Natural killer cell (primary cell): ENCODE results near the gene ANKRD31. TPM values are rescaled to one million over a fixed set of nuclear protein-coding genes. Genes with fewer than 3 reads are reported as not detected.
"Not testable (repeated sequence)": the region's sequence is repeated elsewhere in the genome, so short reads cannot be mapped to it uniquely, and the experiment has no call there.

Source experiments
- ATAC-seq, 3 donors: fragments of 150-1000 bp in 2 of 3; fragments of 200-7000 bp in 1 of 3; cut with Tn5 transposase; 1 replicate in 1 of 3; 2 replicates in 2 of 3; pipeline ENCODE4 v1.10.0; 2021; ENCODE audit warnings: mild to moderate bottlenecking in 2 of 3, moderate library complexity in 2 of 3
- DNase-seq, 2 donors: peaks; one replicate each; pipeline versions ENCODE4 v3.0.0 to v3.0.0-alpha.2; 2013 to 2021; ENCODE audit warnings: mixed read lengths in 1 of 2
- H3K27ac ChIP-seq: one replicate; pipeline ENCODE4 v1.5.1; 2013; ENCODE audit warnings: mild to moderate bottlenecking, low read length
- H3K27me3 ChIP-seq: one replicate; pipeline ENCODE4 v1.6.1; 2013; ENCODE audit warnings: low read length; ENCODE audit not compliant: control insufficient read depth, insufficient read depth
- H3K36me3 ChIP-seq: one replicate; pipeline ENCODE4 v1.6.1; 2013; ENCODE audit warnings: low read length; ENCODE audit not compliant: control insufficient read depth, insufficient read depth
- H3K4me1 ChIP-seq: one replicate; pipeline ENCODE4 v1.6.1; 2013; ENCODE audit warnings: low read length; ENCODE audit not compliant: control insufficient read depth, insufficient read depth
- H3K4me3 ChIP-seq: one replicate; pipeline ENCODE4 v1.5.1; 2013; ENCODE audit warnings: low read length
- H3K9me3 ChIP-seq: one replicate; pipeline ENCODE4 v1.6.1; 2013; ENCODE audit warnings: low read length; ENCODE audit not compliant: control insufficient read depth, insufficient read depth
- H3K27ac Mint-ChIP-seq, 2 donors: one replicate each; pipeline ENCODE4 v1.8.0; 2022; ENCODE audit warnings: mild to moderate bottlenecking in 2 of 2, mixed read lengths in 2 of 2, moderate library complexity in 1 of 2
- H3K27me3 Mint-ChIP-seq, 2 donors: one replicate each; pipeline ENCODE4 v1.8.0; 2022; ENCODE audit warnings: low read depth in 2 of 2, mixed read lengths in 2 of 2
- H3K36me3 Mint-ChIP-seq: one replicate; pipeline ENCODE4 v1.8.0; 2022; ENCODE audit warnings: mixed read lengths
- H3K4me1 Mint-ChIP-seq, 2 donors: one replicate each; pipeline ENCODE4 v1.8.0; 2022; ENCODE audit warnings: mixed read lengths in 2 of 2
- H3K4me3 Mint-ChIP-seq: one replicate; pipeline ENCODE4 v1.8.0; 2022; ENCODE audit warnings: mild to moderate bottlenecking, moderate library complexity, mixed read lengths
- H3K9me3 Mint-ChIP-seq, 2 donors: one replicate each; pipeline ENCODE4 v1.8.0; 2022; ENCODE audit warnings: mixed read lengths in 2 of 2
- WGBS: methylation state at CpG from one replicate; pipeline ENCODE4 v1.1.7; 2013; ENCODE audit warnings: missing lambda C conversion rate; ENCODE audit not compliant: insufficient coverage; 5-methylcytosine and 5-hydroxymethylcytosine counted together
- intact Hi-C: fragments of 100-400 bp; cut with micrococcal nuclease; formaldehyde crosslinking; loops from one replicate; pipeline ENCODE4 v1.14.2; 2022
- total RNA-seq, 4 donors: library from RNA; stranded (reverse); fragments of 120-200 nt in 1 of 4; gene quantifications; one replicate each; pipeline versions ENCODE4 v1.2.3 to v1.2.4, GENCODE V29; 2013 to 2022
- TF ChIP-seq, protein P1 (sequence below): fragments of 200-600 bp; IDR thresholded peaks from one replicate; pipeline ENCODE4 v1.8.0; 2022; ENCODE audit warnings: antibody characterized with exemption

Gene ANKRD31
- total RNA-seq, 3 donors from 2014 or later (not counting 1 experiment from before 2014, with no cell fraction given) = 0.09 to 0.15 (median 0.12) TPM

DNA sequence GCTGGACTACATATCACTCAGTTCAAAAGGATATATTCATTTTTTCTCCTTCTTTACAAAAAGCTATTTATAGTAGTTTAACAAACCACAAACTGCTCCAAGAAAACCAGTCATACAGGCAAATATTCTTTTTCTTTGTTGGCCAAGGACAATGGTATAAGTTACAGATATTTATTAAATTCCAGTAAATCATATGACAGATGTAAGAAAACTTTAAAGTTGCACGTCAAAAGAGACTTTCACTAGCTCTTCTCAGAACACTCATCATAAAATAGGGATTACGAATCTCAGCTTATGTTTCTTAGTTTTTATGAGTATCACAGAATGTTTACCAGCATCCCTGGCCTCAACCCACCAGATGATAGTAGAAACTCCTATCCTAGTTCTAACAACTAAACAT, 67.2 kb downstream of the ANKRD31 start:
- DNase-seq (no peak), ATAC-seq (no peak)
- TF ChIP-seq, protein P1, sequence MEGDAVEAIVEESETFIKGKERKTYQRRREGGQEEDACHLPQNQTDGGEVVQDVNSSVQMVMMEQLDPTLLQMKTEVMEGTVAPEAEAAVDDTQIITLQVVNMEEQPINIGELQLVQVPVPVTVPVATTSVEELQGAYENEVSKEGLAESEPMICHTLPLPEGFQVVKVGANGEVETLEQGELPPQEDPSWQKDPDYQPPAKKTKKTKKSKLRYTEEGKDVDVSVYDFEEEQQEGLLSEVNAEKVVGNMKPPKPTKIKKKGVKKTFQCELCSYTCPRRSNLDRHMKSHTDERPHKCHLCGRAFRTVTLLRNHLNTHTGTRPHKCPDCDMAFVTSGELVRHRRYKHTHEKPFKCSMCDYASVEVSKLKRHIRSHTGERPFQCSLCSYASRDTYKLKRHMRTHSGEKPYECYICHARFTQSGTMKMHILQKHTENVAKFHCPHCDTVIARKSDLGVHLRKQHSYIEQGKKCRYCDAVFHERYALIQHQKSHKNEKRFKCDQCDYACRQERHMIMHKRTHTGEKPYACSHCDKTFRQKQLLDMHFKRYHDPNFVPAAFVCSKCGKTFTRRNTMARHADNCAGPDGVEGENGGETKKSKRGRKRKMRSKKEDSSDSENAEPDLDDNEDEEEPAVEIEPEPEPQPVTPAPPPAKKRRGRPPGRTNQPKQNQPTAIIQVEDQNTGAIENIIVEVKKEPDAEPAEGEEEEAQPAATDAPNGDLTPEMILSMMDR = no peak
- no peak overlapping the region for H3K4me3 ChIP-seq
- Mint-ChIP-seq H3K36me3 (no peaks in the 10 kb centered on the region), H3K27me3 (peaks cover 4 to 7% of the 10 kb centered on the region in 2 donors), H3K4me1 (no peaks in the 10 kb centered on the region), H3K4me3 (no peak overlapping the region), H3K27ac (no peak overlapping the region), H3K9me3 (peaks cover 0 to 5% of the 10 kb centered on the region in 2 donors)
- H3K27ac ChIP-seq = no peak overlapping the region
- no peaks in the 10 kb centered on the region for H3K4me1 ChIP-seq
- no peaks in the 10 kb centered on the region for H3K9me3 ChIP-seq
- no peaks in the 10 kb centered on the region for H3K36me3 ChIP-seq
- WGBS = 100% methylated on average over 1 of the region's 2 CpGs
- peaks cover 2% of the 10 kb centered on the region for H3K27me3 ChIP-seq
- intact Hi-C loops = no loop called here

DNA sequence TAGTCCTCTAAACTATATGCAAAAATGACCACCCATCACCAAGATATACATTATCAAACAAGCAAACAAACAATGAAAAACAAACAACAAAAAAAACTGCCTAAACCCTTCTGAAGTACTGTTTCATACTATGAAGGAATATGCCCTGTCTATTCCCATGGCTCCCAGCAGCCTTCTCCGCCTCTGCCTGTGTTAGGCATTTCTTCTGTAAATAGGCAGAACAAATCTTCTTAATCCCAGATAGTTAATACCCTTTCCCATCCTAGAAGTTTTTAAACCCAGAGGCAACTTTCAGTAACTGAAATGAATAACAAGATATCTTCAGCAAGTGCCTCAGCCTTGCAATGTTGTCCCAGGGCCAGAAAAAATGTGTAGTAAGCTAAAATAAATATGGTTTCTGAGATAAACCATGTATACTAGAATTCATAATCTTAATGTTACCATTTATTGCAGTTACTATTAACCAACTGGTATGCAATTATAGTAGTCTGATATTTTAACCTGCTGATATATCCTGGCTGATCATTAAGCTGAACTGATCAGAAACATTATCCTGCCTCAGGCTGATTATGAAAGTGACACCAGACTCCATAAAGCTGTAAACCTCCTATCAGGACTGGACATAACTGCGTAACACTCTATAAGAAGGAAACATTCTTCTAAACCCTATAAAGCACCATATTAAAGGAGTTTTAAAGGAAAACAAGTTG, 68.5 kb downstream of the ANKRD31 start:
- intact Hi-C loops = no loop called here
- Mint-ChIP-seq H3K4me3 (no peak overlapping the region), H3K4me1 (no peaks in the 10 kb centered on the region), H3K9me3 (no peaks in the 10 kb centered on the region), H3K27ac (no peak overlapping the region), H3K27me3 (peaks cover 4 to 7% of the 10 kb centered on the region in 2 donors), H3K36me3 (no peaks in the 10 kb centered on the region)
- no peak for DNase-seq
- TF ChIP-seq, protein P1 = no peak
- Histone ChIP-seq H3K36me3 (no peaks in the 10 kb centered on the region), H3K27ac (no peak overlapping the region), H3K4me3 (no peak overlapping the region), H3K4me1 (no peaks in the 10 kb centered on the region), H3K9me3 (no peaks in the 10 kb centered on the region), H3K27me3 (peaks cover 2% of the 10 kb centered on the region)
- 93% methylated on average over 1 of the region's 2 CpGs for WGBS
- no peak for ATAC-seq

DNA sequence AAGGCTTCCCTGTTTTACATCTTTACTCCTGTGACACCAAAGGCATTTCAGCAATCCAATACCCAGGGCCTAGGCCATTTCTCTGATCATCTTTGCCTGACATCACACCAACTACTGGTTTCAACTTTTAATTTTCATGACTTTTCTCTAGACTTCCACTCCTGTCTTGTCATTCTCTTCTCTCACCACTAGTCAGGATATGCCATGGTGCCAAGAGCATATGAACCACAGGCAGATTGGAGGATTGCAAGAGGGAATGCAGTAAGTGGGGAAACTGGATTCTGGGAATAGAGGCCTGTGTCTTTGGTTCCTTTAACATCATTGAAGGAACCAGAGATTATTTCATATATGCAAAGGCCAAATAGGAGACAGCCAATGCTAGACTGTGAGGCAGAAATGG, 69.3 kb downstream of the ANKRD31 start:
- H3K27ac Mint-ChIP-seq = no peak overlapping the region
- Histone ChIP-seq H3K9me3 (no peaks in the 10 kb centered on the region), H3K36me3 (no peaks in the 10 kb centered on the region), H3K27ac (no peak overlapping the region), H3K4me3 (no peak overlapping the region), H3K4me1 (no peaks in the 10 kb centered on the region), H3K27me3 (peaks cover 2% of the 10 kb centered on the region)
- ATAC-seq = no peak
- no peaks in the 10 kb centered on the region for H3K9me3 Mint-ChIP-seq
- H3K36me3 Mint-ChIP-seq = no peaks in the 10 kb centered on the region
- H3K4me1 Mint-ChIP-seq = no peaks in the 10 kb centered on the region
- intact Hi-C loops = no loop called here
- H3K27me3 Mint-ChIP-seq = peaks cover 4 to 7% of the 10 kb centered on the region in 2 donors
- no peak overlapping the region for H3K4me3 Mint-ChIP-seq
- TF ChIP-seq, protein P1 = no peak
- DNase-seq = peak in 1 of 2 donors; percentile 6

DNA sequence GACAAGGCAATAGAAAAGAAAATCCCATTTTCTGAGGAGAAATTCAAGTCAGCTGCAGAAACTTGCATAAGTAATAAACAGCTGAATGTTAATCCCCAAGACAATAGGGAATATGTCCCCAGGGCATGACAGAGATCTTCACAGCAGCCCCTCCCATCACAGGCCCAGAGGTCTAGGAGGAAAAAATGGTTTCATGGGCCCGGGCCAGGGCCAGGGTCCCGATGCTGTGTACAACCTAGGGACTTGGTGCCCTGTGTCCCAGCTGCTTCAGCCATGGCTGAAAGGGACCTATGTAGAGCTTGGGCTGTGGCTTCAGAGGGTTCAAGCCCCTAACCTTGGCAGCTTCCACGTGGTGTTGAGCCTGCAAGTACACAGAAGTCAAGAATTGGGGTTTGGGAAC, 75.2 kb downstream of the ANKRD31 start:
- H3K36me3 ChIP-seq, H3K9me3 ChIP-seq, H3K4me1 Mint-ChIP-seq, H3K4me3 ChIP-seq, ATAC-seq, H3K27me3 Mint-ChIP-seq, H3K27me3 ChIP-seq, H3K4me1 ChIP-seq, H3K27ac Mint-ChIP-seq, DNase-seq, intact Hi-C loops, H3K27ac ChIP-seq, H3K4me3 Mint-ChIP-seq: not testable (repeated sequence)
- H3K36me3 Mint-ChIP-seq = peaks cover 16% of the 10 kb centered on the region
- H3K9me3 Mint-ChIP-seq = peaks cover 8 to 14% of the 10 kb centered on the region in 2 donors
- WGBS = 81% methylated on average over 3 of the region's 3 CpGs
